SW480 (cell line): ENCODE data around the gene GPC6.

Experiments
- DNase-seq: peaks from one replicate; pipeline ENCODE4 v3.0.0-alpha.2; 2016; ENCODE audit warnings: low spot score

GPC6 gene

GRCh38 chr13:93736909-93737308 is 510.3 kb downstream of the GPC6 start:
- no peak for DNase-seq

GRCh38 chr13:93740334-93740733 is 513.7 kb downstream of the GPC6 start:
- DNase-seq: no peak

GRCh38 chr13:93744033-93744432 is 517.4 kb downstream of the GPC6 start:
- no peak for DNase-seq

GRCh38 chr13:93744886-93745285 is 518.3 kb downstream of the GPC6 start:
- no peak for DNase-seq

GRCh38 chr13:93745884-93746283 is 519.3 kb downstream of the GPC6 start:
- no peak for DNase-seq

- no peak for DNase-seq
Measured at GRCh38 chr13:93746589-93746988, 520.0 kb downstream of the GPC6 start.

GRCh38 chr13:93750676-93751075 is 524.1 kb downstream of the GPC6 start:
- no peak for DNase-seq

GRCh38 chr13:93751117-93751516 is 524.5 kb downstream of the GPC6 start:
- no peak for DNase-seq

GRCh38 chr13:93752541-93752940 is 525.9 kb downstream of the GPC6 start:
- no peak for DNase-seq

- no peak for DNase-seq
Measured at GRCh38 chr13:93753639-93754038, 527.0 kb downstream of the GPC6 start.

- DNase-seq: no peak
Measured at GRCh38 chr13:93755341-93755740, 528.7 kb downstream of the GPC6 start.

- no peak for DNase-seq
Measured at GRCh38 chr13:93758575-93758974, 532.0 kb downstream of the GPC6 start.

- DNase-seq: no peak
Measured at GRCh38 chr13:93762708-93763426, 536.3 kb downstream of the GPC6 start.

- DNase-seq: no peak
Measured at GRCh38 chr13:93765062-93765461, 538.5 kb downstream of the GPC6 start.

GRCh38 chr13:93765811-93766210 is 539.2 kb downstream of the GPC6 start:
- DNase-seq: no peak

GRCh38 chr13:93766719-93767118 is 540.1 kb downstream of the GPC6 start:
- DNase-seq: no peak

GRCh38 chr13:93767180-93767916 is 540.7 kb downstream of the GPC6 start:
- DNase-seq: no peak

GRCh38 chr13:93767917-93768409 is 541.4 kb downstream of the GPC6 start:
- no peak for DNase-seq

GRCh38 chr13:93769101-93769500 is 542.5 kb downstream of the GPC6 start:
- no peak for DNase-seq

GRCh38 chr13:93769607-93770006 is 543.0 kb downstream of the GPC6 start:
- DNase-seq: no peak

- DNase-seq: no peak
Measured at GRCh38 chr13:93771227-93771626, 544.6 kb downstream of the GPC6 start.

- no peak for DNase-seq
Measured at GRCh38 chr13:93771782-93772181, 545.2 kb downstream of the GPC6 start.

- no peak for DNase-seq
Measured at GRCh38 chr13:93774506-93774905, 547.9 kb downstream of the GPC6 start.

- DNase-seq: no peak
Measured at GRCh38 chr13:93775027-93775426, 548.4 kb downstream of the GPC6 start.
